ENCODE measurements around the gene SLC1A4. TPM values are rescaled to one million over a fixed set of nuclear protein-coding genes. Genes with fewer than 3 reads are reported as not detected.
"Not testable (repeated sequence)": the region's sequence is repeated elsewhere in the genome, so short reads cannot be mapped to it uniquely, and the experiment has no call there.

SLC1A4 gene
- total RNA-seq, 1 donor from 2014 or later, result 24.0 TPM

DNA sequence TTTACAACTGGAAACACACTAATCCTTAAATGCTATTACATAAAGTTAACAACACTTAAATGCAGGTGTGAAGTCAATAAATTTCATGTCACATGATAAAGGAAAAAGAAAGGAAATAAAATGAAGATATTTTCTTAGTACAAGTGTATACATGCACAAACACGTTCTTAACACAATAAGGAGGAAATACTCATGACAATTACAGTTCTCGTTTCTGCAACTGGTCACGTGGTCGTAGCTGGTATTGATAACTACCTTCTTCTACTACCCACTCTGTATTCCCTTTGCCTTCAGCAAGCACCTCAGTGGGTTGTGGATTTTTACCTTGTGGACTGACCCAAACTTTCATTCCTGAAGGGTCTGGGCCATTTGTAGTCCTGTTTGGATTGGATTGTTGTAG, 26.1 kb upstream of the SLC1A4 start:
- not testable (repeated sequence) for DNase-seq (ENCODE audit: extremely low read depth, low read depth, low spot score)

DNA sequence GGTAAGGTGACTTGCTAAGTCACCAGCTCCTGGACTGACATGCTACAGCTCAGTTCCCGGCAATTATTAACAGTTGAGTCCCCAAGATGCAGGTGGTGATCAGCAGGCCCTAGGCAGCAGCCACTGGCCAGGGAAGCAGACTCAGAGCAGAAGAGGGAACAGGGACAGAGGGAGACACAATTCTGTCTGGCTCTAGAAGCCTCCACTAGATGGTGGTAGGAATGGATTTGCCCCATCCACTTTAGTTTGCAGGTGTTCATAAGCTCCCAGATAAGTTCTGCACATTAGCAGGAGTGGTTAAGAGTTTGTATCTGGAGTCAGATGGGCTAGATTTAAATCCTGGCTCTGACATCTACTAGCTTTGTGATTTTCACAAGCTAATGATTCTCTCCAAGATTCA, 25.5 kb upstream of the SLC1A4 start:
- no peak for DNase-seq (ENCODE audit: extremely low read depth, low read depth, low spot score)

DNA sequence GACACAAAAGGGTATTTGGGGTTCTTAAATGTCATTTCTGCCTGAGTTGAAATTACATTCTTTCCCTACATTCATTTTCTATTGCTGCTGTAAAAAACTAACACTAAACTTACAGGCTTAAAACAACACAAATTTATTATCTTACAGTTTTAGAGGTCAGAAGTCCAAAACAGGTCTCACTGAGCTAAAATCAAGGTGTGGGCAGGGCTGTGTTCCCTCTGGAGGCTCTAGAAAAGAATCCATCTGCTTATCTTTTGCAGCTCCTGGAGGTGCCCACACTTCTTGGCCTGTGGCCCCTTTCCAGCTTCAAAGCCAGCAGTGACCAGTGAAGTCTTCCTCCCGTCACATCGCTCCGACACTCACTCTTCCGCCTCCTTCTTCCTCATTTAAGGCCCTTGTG, 23.2 kb upstream of the SLC1A4 start:
- DNase-seq (ENCODE audit: extremely low read depth, low read depth, low spot score), result no peak

DNA sequence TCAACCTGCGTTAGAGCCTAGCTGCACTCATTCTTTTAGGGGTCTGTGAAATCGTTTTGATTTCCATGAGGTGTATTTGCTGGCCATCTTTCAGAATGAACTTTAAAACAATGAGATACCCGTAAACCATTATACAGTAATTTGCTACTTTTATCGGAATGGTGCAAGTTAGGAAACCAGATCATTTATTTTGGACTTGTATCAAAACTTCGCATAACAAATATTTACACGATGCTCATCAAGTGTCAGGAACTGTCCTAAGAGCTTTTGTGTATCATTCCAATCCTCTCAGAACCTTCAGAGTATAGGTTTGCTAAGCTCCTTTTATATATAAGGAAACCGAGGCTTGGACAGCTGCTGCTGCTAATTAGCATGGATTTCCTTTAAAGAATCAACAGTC, 22.4 kb upstream of the SLC1A4 start:
- no peak for DNase-seq (ENCODE audit: extremely low read depth, low read depth, low spot score)

DNA sequence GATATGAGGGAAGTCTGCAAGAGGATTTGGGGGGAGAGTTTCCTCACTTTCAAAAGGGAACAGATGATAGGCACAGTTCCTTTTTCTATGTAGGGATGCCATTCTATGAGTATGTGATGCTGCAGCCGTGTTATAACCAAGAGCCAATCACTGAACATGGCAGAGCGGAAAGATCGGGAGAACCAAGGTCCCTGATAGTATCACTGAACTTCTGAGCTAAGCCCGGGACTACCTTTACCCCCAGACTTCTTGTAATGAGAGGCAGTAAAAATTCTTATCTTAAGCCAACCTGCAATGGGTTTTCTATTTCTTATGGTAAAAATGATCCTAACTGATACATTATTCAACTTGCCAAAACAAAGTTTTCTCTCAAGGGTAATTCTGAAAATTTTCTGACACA, 21.6 kb upstream of the SLC1A4 start:
- DNase-seq (ENCODE audit: extremely low read depth, low read depth, low spot score), result no peak

DNA sequence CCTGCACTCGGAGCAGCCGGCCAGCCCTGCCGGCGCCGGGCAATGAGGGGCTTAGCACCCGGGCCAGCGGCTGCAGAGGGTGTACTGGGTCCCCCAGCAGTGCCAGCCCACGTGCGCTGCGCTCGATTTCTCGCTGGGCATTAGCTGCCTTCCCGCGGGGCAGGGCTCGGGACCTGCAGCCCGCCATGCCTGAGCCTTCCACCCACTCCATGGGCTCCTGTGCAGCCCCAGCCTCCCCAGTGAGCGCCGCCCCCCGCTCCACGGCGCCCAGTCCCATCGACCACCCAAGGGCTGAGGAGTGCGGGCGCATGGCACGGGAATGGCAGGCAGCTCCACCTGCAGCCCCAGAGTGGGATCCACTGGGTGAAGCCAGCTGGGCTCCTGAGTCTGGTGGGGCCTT, 20.1 kb upstream of the SLC1A4 start:
- DNase-seq (ENCODE audit: extremely low read depth, low read depth, low spot score), result not testable (repeated sequence)

DNA sequence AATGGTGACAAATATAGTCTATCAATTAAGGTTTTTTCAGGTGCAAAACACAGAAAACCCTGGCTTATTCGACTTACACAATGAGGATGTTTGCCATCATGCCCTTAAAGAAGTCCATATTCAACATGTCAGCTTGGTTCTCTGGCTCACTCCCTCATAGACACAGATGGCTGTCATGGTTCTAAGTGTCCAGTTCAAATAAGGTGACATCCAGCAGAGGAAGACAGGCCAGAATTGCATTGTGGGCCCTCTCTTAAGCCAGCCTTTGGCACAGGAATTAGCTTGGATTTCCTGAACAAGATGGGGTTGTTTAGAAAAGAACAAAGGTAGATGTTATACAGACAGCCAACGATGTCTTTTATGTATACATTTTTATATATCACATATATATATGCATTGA, 18.7 kb upstream of the SLC1A4 start:
- no peak for DNase-seq (ENCODE audit: extremely low read depth, low read depth, low spot score)

DNA sequence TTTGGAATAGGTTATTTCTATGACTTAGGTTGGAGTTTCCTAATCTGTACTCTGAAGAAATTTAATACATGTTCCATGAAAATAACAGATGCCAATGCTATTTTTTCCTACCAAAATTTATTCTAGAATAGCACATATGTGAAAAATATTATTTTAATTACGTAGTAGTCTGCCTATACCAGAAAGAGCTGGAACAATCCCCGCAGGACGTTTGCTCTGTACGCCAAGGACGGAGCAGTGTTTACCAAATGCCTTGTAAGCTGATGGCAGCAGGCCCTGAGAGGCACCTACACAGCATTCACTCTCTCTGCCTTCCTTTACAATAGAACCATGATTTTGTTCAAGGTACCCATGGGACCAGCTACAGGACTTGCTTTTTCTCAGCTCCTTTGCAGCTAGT, 16.8 kb upstream of the SLC1A4 start:
- DNase-seq (ENCODE audit: extremely low read depth, low read depth, low spot score), result no peak

DNA sequence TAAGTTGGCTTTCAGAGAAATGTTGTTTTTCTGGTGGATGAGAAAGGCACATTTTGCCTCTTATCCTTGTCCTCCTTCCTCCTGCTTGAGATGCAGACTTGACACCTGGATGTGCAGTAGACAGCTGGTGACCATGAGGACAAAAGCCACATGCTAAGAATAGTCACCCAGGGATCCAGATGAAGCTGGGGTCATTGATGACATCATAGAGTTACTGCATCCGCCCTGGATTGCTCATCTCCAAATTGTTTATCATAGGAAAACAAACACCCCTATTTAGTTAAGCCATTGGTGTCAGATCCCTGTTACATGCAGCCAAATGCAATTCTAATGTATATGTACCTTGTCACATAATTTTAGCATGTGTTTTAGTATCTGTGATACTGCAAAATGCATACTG, 16.3 kb upstream of the SLC1A4 start:
- DNase-seq (ENCODE audit: extremely low read depth, low read depth, low spot score), result no peak

DNA sequence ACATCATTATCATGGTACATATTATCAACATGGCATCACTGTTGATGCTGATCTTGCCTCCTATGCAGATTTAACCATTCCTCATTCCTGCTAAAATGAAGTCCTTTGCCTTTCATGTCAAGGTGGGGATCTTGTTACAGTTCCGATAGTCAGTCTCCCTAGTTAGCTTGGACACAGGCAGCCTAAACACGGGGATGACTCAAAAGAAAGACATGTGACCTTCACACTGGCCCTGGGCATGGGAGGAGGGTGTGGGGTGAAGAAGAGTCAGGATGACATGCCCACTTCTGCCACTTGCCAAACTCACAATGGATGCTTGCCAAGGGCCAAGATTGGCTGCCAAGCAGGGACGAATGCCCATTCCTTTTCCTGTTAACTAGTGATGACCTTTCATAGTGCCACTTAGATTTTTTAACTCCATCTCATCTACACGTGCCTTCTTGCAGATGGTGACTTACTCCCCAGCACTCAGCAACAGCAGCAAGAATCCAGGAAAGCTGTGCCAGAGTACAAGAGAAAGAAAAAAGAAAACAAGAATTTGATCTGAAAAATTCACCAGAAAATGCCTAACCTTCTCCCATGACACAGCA, 13.9 kb upstream of the SLC1A4 start:
- no peak for DNase-seq (ENCODE audit: extremely low read depth, low read depth, low spot score)

DNA sequence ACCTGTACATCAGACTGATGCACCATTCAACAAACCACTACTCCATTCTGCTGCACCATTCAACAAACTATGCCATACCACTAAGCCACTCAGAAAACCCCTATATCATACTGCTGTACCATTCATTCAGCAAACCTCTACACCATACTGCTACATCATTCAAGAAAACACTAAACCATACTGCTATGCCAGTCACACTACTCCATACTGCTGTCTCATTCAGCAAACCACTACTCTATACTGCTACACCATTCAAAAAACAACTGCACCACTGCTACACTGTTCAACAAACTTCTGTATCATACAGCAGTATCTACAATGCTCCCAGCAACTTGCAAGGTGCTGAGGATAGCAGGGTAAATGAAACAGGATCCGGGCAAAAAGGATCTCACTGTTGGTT, 12.9 kb upstream of the SLC1A4 start:
- DNase-seq (ENCODE audit: extremely low read depth, low read depth, low spot score), result no peak

DNA sequence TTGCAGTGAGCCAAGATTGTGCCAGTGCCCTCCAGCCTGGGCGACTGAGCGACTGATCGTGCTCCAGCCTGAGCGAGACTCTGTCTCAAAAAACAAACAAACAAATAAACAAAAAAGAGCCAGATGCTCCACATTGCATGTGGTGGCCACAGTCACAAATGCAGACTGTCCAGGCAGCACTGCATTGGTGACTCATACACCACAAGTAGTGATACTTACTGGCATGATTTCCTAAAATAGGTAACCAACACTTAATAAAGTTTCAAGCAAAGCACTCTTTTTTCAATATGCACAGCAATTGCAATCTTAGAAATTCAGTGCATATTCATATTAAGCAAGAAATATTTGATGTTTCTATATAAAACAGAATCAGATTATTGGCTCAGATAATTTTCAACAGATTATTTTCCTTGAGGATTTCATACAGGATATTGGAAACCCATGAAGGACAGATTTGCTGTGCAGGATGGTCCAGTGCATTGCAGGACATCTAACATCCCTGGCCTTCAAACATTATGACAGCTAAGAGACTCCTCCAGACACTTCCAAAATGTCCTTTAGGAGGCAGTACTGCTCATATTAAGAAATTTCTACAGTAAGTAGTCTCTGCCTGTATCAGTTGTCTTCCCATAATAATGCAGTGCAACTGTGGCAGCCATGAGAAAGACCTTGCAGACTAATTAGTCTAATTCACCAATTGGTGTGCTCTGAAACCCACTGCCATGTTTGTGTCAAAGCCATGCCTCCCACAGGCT, 10.5 kb upstream of the SLC1A4 start:
- no peak for DNase-seq (ENCODE audit: extremely low read depth, low read depth, low spot score)

DNA sequence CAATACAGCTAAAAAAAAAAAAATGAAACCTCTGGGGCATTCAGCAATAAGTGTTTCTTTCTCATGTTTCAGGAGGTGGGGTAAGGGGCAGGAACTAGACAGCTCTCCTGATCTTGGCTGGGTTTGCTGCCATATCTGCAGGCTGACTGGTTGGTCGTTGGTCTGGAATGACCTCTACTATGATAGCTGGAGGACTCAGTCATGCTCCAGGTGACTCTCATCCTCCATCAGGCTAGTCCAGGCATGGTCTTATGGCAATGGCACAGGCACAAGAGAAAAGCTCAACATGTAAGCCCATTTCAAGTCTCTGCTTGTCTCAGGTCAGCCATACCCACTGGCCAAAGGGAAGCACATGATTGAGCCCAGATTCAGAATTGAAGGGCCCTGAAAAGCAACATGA, 9.5 kb upstream of the SLC1A4 start:
- DNase-seq (ENCODE audit: extremely low read depth, low read depth, low spot score), result no peak

DNA sequence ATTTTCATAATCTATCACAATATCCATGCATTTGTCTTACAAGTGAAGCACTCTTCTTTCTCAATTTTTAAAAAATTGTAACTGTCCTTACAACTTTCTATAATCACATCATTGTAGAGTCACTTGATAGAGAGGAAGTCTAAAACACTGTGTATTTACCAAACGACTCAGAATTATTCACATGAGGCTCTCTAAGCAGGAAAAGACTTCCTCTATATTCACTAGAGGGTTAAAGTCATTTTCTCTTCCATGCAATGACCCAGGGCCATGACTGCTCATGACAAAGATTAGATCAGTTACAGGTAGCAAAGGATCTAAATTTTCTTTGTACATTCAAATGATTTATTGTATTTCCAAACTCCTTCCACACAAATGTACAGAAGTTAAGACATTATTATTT, 9.0 kb upstream of the SLC1A4 start:
- DNase-seq (ENCODE audit: extremely low read depth, low read depth, low spot score), result no peak

DNA sequence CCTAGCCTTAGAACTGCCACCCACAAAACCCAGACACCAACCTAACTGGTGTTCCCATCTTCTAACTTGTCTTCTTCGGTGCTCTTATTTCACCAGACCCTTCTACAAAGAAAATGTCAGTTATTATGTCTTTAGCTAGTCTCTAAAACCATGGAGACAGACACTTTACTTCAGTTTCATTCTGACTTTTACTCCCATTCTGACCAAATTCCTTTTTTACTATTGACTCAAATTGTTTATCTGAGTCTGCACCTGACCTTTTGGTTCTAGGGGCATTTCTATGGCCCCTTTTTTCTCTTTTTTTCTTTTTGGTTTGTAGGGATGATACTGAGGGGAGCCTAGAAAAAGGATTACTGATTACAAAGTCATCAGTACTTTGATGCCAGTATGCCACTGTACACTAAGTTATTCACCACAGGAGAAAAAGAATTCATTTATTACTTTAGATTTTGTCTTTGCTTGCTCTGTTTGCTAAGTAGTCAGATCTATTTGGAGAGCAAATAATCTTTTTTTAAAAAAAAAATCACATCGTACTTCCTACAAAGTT, 6.8 kb upstream of the SLC1A4 start:
- DNase-seq (ENCODE audit: extremely low read depth, low read depth, low spot score), result no peak

DNA sequence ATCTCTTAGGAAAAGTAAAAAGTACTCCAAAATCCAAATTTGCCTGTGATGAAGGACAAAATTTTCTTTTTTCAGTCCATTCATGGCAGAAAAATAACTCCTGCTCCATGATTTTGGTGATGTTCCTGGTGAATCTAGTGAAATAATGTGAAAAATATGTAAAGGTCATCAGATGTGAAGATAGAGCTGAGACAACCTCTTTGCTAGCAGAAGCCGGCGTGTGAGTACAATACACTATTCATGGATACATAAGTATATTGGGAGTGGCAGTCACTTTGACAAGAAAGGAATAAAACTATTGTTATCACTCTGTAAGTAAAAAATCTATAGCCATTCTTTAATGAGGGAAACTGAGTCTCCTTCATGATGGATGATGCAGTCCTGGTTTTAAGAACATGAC, 6.3 kb upstream of the SLC1A4 start:
- DNase-seq (ENCODE audit: extremely low read depth, low read depth, low spot score), result no peak

DNA sequence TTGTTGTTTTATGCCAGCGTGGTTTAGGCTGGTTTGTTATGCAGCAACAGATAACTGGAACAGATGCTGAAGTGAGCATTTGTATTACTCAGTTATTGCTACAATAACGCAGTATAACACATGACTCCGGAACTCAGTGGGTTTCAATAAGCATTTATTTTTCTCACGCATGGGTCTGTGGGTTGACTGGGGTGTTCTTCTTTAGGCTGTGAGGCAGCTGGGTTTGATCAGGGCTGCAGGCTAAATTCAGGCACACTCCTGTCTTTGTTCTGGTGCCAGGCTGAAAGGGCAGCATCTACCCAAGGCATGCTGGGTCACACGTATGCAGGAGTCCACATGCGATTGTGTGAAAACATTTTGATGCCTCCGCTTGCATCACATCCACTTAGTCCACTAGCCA, 3.8 kb upstream of the SLC1A4 start:
- DNase-seq (ENCODE audit: extremely low read depth, low read depth, low spot score), result no peak

DNA sequence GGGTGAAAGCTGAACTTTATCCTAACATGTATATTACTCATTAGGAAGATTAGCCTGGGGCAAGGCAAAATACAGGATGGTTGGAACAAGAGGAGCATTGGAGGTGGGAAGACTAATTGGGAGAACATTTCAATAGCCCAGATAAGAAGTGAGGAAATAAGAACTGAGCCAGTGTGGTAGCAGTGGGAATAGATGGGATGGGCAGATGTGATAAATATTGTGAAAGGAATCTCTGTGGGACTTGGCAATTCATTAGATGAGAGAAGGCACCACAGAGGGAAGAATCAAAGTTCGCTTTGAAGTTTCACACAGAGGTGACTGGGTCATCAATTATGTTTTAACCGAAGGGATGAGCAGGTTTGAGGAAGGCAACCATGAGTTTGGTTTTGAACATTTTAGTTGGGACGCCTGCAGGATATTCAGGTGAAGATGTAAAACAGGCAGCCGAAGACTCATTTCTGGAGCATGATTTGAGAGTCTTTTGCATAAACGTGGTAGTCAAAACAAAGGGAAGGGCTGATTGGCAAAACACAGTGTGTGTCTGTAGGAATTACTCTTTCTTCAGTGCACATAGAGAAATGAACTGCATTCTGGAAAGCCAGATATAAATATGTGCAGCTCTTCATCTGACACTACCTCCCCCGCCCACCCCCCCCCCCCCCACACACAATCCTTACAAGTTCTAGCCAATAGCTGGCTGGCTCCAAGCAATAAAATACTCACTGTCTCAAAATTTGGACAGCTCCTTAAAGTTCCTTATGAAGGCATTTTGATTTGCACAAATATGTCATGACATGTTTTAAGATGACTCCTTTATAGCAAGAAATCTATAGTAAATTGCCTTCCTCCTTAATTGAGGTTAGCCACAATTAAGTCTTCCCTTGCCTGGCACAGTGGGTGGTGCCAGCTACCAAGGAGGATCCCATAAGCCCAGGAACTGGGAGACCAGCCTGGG, 1.9 kb upstream of the SLC1A4 start:
- no peak for DNase-seq (ENCODE audit: extremely low read depth, low read depth, low spot score)

DNA sequence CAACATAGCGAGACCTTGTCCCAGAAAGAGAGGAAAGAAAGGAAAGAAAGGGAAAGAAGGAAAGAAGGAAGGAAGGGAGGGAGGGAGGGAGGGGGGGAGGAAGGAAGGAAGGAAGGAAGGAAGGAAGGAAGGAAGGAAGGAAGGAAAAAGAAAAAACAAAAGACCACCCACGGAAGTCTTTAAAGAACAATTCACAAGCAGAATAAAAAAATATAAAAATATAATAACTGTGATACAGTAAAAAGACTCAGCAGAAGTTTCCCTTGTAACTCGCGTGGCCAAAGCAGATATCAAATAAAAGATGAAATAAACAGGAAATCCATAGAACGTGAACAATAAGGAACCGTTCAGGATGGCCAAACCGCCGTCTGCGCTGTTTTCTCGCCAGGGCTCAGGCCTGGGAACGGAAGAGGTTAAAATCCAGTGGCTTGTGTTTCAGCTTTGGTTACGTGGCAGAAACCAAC, 1.2 kb upstream of the SLC1A4 start:
- peak; percentile 68 for DNase-seq (ENCODE audit: extremely low read depth, low read depth, low spot score)

DNA sequence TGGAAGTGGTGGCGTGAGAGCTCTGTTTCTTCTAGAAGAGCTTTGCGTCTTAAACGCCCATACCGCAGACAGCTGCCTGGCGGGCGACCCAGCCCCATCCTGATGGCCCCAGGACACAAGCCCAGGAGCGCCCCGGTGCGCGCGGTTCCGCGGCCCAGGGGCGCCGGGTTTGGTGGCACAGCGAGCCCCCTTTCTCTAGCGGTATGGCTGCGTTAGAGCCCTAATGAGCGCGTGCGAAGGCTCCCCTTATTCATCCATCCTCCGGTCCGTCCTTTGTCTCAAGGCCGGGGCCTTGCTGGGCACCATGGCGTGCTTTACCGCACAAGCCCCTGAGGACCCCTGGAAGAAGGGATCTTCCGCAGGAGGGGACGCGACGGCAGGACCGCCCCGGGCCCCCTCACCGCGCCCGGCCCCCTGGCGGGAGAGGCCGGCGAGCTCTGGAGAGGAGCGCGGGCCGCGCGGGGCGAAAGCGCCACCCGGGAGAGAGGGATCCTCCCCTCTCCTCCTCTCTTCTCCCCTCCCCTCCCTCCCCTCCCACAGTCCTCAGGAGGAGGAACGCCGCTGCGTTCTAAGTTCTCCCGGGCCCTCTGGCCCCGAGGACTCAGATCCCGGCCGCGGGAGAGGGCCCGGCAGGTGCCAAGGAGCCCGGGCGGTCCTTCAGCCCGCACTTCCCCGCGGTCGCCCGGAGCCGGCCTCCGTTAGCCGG, 626 bp upstream of the SLC1A4 start:
- no peak for DNase-seq (ENCODE audit: extremely low read depth, low read depth, low spot score)

All from glomerular endothelial cell (primary cell).